BLaER1 treated with 17β-estradiol and CSF1 and Interleukin-3, amounts not matched to agents 10 nM and 100 nM (cell line): ENCODE data around the gene RRAGC.

Experiments used
- H3K27ac ChIP-seq, 11 experiments: shearing (Covaris generic); formaldehyde crosslinking; 2 replicates each; pipeline ENCODE4 v1.8.1; 2022
- H3K27me3 ChIP-seq, 11 experiments: shearing (Covaris generic); formaldehyde crosslinking; 2 replicates each; pipeline ENCODE4 v1.8.1; 2022
- H3K36me3 ChIP-seq, 11 experiments: shearing (Covaris generic); formaldehyde crosslinking; 2 replicates each; pipeline ENCODE4 v1.8.1; 2022
- H3K4me1 ChIP-seq, 10 experiments: shearing (Covaris generic); formaldehyde crosslinking; 2 replicates each; pipeline ENCODE4 v1.8.1; 2022
- H3K4me2 ChIP-seq, 11 experiments: shearing (Covaris generic); formaldehyde crosslinking; 2 replicates each; pipeline ENCODE4 v1.8.1; 2022
- H3K4me3 ChIP-seq, 10 experiments: shearing (Covaris generic); formaldehyde crosslinking; 2 replicates each; pipeline ENCODE4 v1.8.1; 2022
- H3K9ac ChIP-seq, 11 experiments: shearing (Covaris generic); formaldehyde crosslinking; 2 replicates each; pipeline ENCODE4 v1.8.1; 2022
- H3K9me3 ChIP-seq, 11 experiments: shearing (Covaris generic); formaldehyde crosslinking; replicated peaks in 1 of 11; 2 replicates each; pipeline ENCODE4 v1.8.1; 2022
- H4K20me1 ChIP-seq, 11 experiments: shearing (Covaris generic); formaldehyde crosslinking; 2 replicates each; pipeline ENCODE4 v1.8.1; 2022
- Cebpa-rat ChIP-seq, 11 experiments: shearing (Covaris generic); IDR thresholded peaks; 2 replicates each; pipeline ENCODE4 v1.8.1; 2022

The RRAGC gene, protein sequence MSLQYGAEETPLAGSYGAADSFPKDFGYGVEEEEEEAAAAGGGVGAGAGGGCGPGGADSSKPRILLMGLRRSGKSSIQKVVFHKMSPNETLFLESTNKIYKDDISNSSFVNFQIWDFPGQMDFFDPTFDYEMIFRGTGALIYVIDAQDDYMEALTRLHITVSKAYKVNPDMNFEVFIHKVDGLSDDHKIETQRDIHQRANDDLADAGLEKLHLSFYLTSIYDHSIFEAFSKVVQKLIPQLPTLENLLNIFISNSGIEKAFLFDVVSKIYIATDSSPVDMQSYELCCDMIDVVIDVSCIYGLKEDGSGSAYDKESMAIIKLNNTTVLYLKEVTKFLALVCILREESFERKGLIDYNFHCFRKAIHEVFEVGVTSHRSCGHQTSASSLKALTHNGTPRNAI

DNA sequence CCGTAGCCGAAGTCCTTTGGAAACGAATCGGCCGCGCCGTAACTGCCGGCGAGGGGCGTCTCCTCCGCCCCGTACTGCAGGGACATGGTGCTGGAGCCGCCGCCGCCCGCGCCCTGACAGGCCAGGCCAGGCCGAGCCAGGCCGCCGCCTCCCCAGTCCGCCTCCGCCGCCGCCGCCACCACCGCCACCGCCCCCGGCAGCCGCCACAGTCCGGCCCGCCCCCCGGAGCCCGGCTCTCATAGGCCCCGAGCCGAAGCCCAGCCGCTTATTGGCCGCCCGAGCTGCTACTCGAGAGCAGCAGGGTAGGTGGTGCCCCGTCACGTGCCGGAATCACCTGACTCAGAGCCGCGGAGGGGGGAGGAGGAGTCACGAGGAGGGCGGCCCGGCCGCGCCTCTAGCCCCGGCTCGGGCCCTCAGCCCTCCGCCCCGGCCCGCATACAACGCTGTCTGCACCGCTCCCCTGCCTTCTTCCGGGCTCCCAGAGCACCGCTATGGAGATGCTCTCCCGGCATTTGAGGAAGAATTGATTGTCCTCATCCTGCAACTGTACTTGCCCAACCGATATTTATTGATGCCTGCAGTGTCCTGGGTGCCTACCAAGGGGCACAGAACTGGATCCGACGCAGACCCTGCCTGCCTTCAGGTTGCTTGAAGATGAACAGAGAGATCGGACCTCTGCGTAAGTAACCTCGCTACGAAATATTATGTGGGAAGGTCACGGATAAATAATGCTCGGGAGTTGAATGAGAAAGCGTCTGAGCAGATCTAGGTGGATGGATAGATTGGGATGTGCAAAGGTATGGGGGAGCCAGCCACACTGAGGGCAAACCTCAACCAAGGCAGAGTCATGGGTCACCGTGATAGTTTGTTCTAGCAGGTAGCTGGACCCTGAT lies at the start of gene RRAGC:
Gene RRAGC (minus strand): TSS at position 212 of the 893 bp plus-strand sequence. CDS start 126 bp downstream, at position 86.
- no peak for TF ChIP-seq Cebpa-rat (IDR thresholded peaks at IDR 0.05)
- Histone ChIP-seq H3K36me3 (peaks cover 36 to 59% (median 48%) of the 10 kb centered on the region in 11 experiments), H3K4me3 (peak within 1 kb of the TSS; percentile 85 to 96 (median 94)), H3K27me3 (no peaks in the 10 kb centered on the region), H3K9ac (peak within 1 kb of the TSS; percentile 68 to 92 (median 86)), H3K27ac (peak within 1 kb of the TSS; percentile 62 to 80 (median 70)), H4K20me1 (peaks cover 0 to 71% (median 18%) of the 10 kb centered on the region in 11 experiments; a peak in 15 of 22 replicates), H3K9me3 (no peaks in the 10 kb centered on the region), H3K4me2 (peak within 1 kb of the TSS; percentile 88 to 100 (median 92)), H3K4me1 (peaks cover 26 to 78% (median 28%) of the 10 kb centered on the region in 10 experiments)

DNA sequence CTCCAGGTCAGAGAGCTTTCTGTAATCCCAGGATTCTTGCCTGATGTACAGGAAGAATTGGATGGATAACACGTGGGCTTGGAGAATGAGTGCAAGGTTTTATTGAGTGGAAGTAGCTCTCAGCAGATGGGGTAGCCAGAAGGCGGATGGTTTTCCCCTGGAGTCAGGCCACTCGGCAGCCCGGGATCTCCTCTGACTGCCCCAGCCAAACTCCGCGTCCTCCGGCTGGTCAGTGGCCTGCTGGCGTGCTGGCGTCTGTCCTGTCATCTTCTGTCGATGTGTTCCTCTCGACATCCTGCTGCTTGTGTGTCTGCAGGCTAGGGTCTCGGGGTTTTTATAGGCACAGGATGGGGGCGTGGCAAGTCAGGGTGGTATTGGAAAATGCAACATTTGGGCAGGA lies 49.2 kb upstream of the RRAGC start:
- Histone ChIP-seq H3K4me3 (no peak overlapping the region), H3K4me2 (no peak overlapping the region), H3K36me3 (peaks cover 0 to 11% (median 0%) of the 10 kb centered on the region in 11 experiments; a peak in 3 of 22 replicates), H3K4me1 (no peaks in the 10 kb centered on the region), H4K20me1 (0 out of 22 replicates have a peak, but pooled peaks cover 0 to 3% (median 0%) of the 10 kb centered on the region in 11 experiments), H3K9ac (no peak overlapping the region), H3K27ac (no peak overlapping the region), H3K27me3 (no peaks in the 10 kb centered on the region), H3K9me3 (peaks cover 15 to 25% (median 19%) of the 10 kb centered on the region in 11 experiments)
- TF ChIP-seq Cebpa-rat (IDR thresholded peaks at IDR 0.05): no peak

DNA sequence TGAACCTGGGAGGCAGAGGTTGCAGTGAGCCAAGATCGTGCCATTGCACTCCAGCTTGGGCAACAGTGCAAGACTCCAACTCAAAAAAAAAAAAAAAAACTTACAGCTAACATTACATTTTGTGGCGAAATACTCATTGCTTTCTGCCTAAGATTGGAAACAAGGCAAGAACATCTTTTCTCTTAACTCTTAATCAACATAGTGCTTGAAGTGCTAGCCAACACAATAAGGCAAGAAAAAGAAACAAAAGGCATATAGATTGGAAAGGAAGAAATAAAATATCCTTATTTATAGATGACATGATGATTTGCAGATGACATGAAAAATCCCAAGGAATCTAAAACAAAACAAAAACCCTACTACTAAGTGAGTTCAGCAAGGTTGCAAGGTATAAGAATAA lies 46.4 kb upstream of the RRAGC start:
- Histone ChIP-seq H3K9ac (no peak overlapping the region), H3K4me2 (no peak overlapping the region), H3K27ac (no peak overlapping the region), H3K4me1 (no peaks in the 10 kb centered on the region), H3K9me3 (peaks cover 15 to 27% (median 19%) of the 10 kb centered on the region in 11 experiments), H3K27me3 (no peaks in the 10 kb centered on the region), H4K20me1 (0 out of 22 replicates have a peak, but pooled peaks cover 0 to 3% (median 0%) of the 10 kb centered on the region in 11 experiments), H3K36me3 (peaks cover 0 to 5% (median 0%) of the 10 kb centered on the region in 11 experiments; a peak in 1 of 22 replicates), H3K4me3 (no peak overlapping the region)
- no peak for TF ChIP-seq Cebpa-rat (IDR thresholded peaks at IDR 0.05)

DNA sequence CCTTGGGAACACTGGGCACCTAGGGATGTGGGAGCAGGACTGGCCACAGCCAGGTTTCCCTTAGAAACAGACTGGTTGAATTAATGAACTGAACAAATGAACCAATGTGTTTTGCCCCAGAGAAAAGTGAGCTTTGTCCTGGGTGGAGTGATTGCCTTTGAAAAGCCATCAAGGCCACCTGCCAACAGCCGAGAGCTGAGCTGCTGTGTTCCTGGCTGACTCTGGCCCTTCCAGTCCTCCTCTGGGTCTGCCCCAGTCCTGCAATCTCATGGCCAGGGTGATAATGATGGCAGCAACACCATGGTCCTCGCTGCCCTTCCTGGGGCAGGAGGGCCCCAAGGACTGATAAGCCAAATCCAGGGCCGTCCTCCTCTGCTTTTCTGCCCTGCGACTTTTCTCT lies 40.0 kb upstream of the RRAGC start:
- Histone ChIP-seq H3K4me1 (no peaks in the 10 kb centered on the region), H3K27ac (no peak overlapping the region), H3K9me3 (peaks cover 0 to 8% (median 0%) of the 10 kb centered on the region in 11 experiments; a peak in 1 of 22 replicates), H3K4me3 (no peak overlapping the region), H4K20me1 (no peaks in the 10 kb centered on the region), H3K36me3 (peaks cover 0 to 5% (median 0%) of the 10 kb centered on the region in 11 experiments; a peak in 1 of 22 replicates), H3K4me2 (no peak overlapping the region), H3K27me3 (no peaks in the 10 kb centered on the region), H3K9ac (no peak overlapping the region)
- TF ChIP-seq Cebpa-rat (IDR thresholded peaks at IDR 0.05): no peak

DNA sequence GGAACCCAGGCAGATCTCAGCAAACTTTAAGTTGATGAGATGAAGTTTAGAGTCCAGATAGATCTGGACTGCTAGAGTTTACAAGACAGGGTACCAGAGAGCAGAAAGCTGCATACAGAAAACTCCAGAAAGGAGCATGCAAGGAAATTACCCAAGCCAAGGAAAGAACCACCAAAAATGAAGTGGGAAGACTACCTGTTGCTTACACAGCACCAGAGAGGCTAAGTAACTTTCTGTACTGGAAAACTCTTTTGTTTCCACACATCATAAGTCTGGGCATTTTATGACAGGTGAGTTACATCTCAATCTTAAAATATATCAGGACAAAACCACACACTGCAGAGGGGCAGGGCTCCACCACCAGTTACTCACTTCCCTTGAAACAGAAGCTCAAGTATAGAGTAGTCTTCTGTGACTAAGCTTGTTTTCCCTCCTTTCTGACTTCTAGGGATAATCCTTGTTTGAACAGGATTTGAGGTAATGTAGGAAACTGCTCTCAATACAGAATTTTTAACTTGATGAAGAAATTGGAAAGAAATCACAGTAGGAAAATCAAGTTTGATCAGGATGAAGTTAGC lies 39.2 kb upstream of the RRAGC start:
- Histone ChIP-seq H4K20me1 (no peaks in the 10 kb centered on the region), H3K4me3 (no peak overlapping the region), H3K4me1 (no peaks in the 10 kb centered on the region), H3K9ac (no peak overlapping the region), H3K27me3 (no peaks in the 10 kb centered on the region), H3K4me2 (no peak overlapping the region), H3K27ac (no peak overlapping the region), H3K36me3 (peaks cover 0 to 5% (median 0%) of the 10 kb centered on the region in 11 experiments; a peak in 1 of 22 replicates), H3K9me3 (0 out of 22 replicates have a peak, but pooled peaks cover 0 to 1% (median 0%) of the 10 kb centered on the region in 11 experiments)
- TF ChIP-seq Cebpa-rat (IDR thresholded peaks at IDR 0.05): no peak

DNA sequence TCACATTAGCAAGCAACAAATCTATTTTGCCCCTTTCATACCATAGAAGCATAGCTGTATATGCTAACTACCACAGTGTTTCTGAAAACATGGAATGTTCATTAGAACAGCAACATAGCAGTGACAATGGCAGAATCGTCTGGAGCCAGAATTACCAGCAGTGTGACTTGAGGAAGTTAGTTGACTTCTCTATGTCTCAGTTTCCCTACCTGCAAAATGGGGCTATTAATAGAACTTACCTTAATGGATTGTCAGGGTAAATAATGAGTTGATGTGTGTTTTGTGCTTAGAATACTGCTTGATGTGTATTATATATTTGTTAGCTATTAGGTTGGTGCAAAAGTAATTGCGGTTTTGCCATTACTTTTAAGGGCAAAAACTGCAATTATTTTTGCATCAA lies 36.6 kb upstream of the RRAGC start:
- H3K36me3 ChIP-seq: peaks cover 0 to 14% (median 0%) of the 10 kb centered on the region in 11 experiments; a peak in 1 of 22 replicates
- H3K4me1 ChIP-seq: no peaks in the 10 kb centered on the region
- H3K27ac ChIP-seq: no peak overlapping the region
- H3K9ac ChIP-seq: no peak overlapping the region
- H3K4me3 ChIP-seq: no peak overlapping the region
- TF ChIP-seq Cebpa-rat (IDR thresholded peaks at IDR 0.05): no peak
- H3K27me3 ChIP-seq: no peaks in the 10 kb centered on the region
- H4K20me1 ChIP-seq: peaks cover 0 to 8% (median 0%) of the 10 kb centered on the region in 11 experiments; a peak in 1 of 22 replicates
- no peaks in the 10 kb centered on the region for H3K9me3 ChIP-seq
- no peak overlapping the region for H3K4me2 ChIP-seq

DNA sequence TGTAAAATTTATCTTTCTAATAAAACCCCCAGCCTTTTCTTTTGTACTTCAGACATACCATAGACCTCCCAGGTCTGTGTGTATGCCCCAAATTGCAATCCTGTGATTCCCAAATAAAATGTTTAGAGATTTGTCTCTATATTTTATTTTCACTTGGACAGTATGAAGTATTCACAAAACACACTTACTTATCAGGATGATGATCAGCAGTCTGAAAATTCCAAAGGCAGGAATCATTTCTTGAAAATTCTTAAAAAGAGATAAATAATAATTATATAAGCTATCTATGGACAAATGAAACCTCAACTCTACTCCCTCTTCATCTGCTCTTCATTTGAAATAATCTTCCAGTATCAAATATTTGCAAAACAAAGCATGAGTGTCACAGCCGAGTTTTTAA lies 33.4 kb upstream of the RRAGC start:
- H3K27ac ChIP-seq: no peak overlapping the region
- TF ChIP-seq Cebpa-rat (IDR thresholded peaks at IDR 0.05): no peak
- 0 out of 20 replicates have a peak, but pooled peaks cover 0 to 5% (median 0%) of the 10 kb centered on the region in 10 experiments for H3K4me1 ChIP-seq
- H4K20me1 ChIP-seq: peaks cover 0 to 8% (median 0%) of the 10 kb centered on the region in 11 experiments; a peak in 1 of 22 replicates
- H3K9ac ChIP-seq: no peak overlapping the region
- H3K4me3 ChIP-seq: no peak overlapping the region
- no peak overlapping the region for H3K4me2 ChIP-seq
- no peaks in the 10 kb centered on the region for H3K9me3 ChIP-seq
- H3K27me3 ChIP-seq: no peaks in the 10 kb centered on the region
- H3K36me3 ChIP-seq: peaks cover 0 to 30% (median 0%) of the 10 kb centered on the region in 11 experiments; a peak in 3 of 22 replicates

DNA sequence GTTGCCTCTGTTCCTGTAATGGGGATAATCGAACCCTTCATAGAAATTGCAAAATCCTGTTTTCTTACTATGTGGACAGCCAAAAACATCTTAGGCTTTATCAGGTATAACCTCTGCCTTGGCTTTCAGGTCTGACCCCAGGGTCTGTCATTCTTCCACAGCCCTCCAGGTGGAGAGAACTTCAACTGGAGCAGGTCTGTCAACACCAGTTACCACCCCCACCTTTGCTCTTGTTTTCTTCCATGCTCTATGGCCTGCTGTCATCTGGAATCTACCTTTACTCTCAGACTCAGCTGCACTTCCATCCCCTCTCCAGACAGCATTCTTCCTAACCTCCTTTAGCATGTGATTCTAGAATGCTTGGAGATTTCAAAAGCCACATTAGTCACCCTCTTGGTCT lies 32.2 kb upstream of the RRAGC start:
- Histone ChIP-seq H4K20me1 (peaks cover 0 to 8% (median 0%) of the 10 kb centered on the region in 11 experiments; a peak in 1 of 22 replicates), H3K4me2 (no peak overlapping the region), H3K27ac (no peak overlapping the region), H3K4me1 (0 out of 20 replicates have a peak, but pooled peaks cover 0 to 5% (median 0%) of the 10 kb centered on the region in 10 experiments), H3K4me3 (no peak overlapping the region), H3K27me3 (no peaks in the 10 kb centered on the region), H3K9me3 (no peaks in the 10 kb centered on the region), H3K9ac (no peak overlapping the region), H3K36me3 (peaks cover 0 to 26% (median 0%) of the 10 kb centered on the region in 11 experiments; a peak in 4 of 22 replicates)
- no peak for TF ChIP-seq Cebpa-rat (IDR thresholded peaks at IDR 0.05)
